Activated CD8-positive, alpha-beta T cell treated with anti-CD3 and anti-CD28 coated beads for 36 hours (primary cell): Measurements from ENCODE around the gene RSPH6A. TPM values are rescaled to one million over a fixed set of nuclear protein-coding genes. Genes with fewer than 3 reads are reported as not detected.

ENCODE experiments used
- ATAC-seq: fragments of 200-7000 bp; cut with Tn5 transposase; one replicate; pipeline ENCODE4 v1.10.0; 2021; ENCODE audit warnings: mild to moderate bottlenecking, moderate library complexity
- CTCF ChIA-PET: fragments of 350-600 bp; sonication (Branson Sonifier 250); formaldehyde crosslinking; loops from one replicate; lab custom pipeline; 2021; ENCODE audit warnings: antibody characterized with exemption; lab: Charles Lee
- POLR2A ChIA-PET: fragments of 350-600 bp; sonication (Branson Sonifier 250); formaldehyde crosslinking; loops from one replicate; lab custom pipeline; 2021; ENCODE audit warnings: antibody characterized with exemption; lab: Charles Lee
- DNase-seq: peaks from one replicate; pipeline ENCODE4 v3.0.0-alpha.2; 2020
- H3K27ac Mint-ChIP-seq: one replicate; pipeline ENCODE4 v1.8.0; 2021; ENCODE audit warnings: mild to moderate bottlenecking, mixed read lengths
- H3K27me3 Mint-ChIP-seq: one replicate; pipeline ENCODE4 v1.8.0; 2021; ENCODE audit warnings: mixed read lengths
- H3K36me3 Mint-ChIP-seq: one replicate; pipeline ENCODE4 v1.8.0; 2021; ENCODE audit warnings: low read depth, mixed read lengths
- H3K4me1 Mint-ChIP-seq: one replicate; pipeline ENCODE4 v1.8.0; 2021; ENCODE audit warnings: low read depth, mixed read lengths
- H3K4me3 Mint-ChIP-seq: one replicate; pipeline ENCODE4 v1.8.0; 2021; ENCODE audit warnings: mild to moderate bottlenecking, moderate library complexity, mixed read lengths
- H3K9me3 Mint-ChIP-seq: one replicate; pipeline ENCODE4 v1.8.0; 2021; ENCODE audit warnings: mixed read lengths
- intact Hi-C: fragments of 100-400 bp; cut with micrococcal nuclease; formaldehyde crosslinking; loops from one replicate; pipeline ENCODE4 v1.10.0; 2022
- total RNA-seq, 2 experiments: library from RNA; stranded (reverse); gene quantifications; one replicate each; pipeline ENCODE4 v1.2.3, GENCODE V29; 2021
- TF ChIP-seq, protein P1 (sequence below): fragments of 200-600 bp; IDR thresholded peaks from one replicate; pipeline ENCODE4 v1.8.0; 2022; ENCODE audit warnings: antibody characterized with exemption, mild to moderate bottlenecking

The RSPH6A gene
- total RNA-seq, 2 experiments from 2014 or later, result 0.41 to 0.63 TPM

DNA sequence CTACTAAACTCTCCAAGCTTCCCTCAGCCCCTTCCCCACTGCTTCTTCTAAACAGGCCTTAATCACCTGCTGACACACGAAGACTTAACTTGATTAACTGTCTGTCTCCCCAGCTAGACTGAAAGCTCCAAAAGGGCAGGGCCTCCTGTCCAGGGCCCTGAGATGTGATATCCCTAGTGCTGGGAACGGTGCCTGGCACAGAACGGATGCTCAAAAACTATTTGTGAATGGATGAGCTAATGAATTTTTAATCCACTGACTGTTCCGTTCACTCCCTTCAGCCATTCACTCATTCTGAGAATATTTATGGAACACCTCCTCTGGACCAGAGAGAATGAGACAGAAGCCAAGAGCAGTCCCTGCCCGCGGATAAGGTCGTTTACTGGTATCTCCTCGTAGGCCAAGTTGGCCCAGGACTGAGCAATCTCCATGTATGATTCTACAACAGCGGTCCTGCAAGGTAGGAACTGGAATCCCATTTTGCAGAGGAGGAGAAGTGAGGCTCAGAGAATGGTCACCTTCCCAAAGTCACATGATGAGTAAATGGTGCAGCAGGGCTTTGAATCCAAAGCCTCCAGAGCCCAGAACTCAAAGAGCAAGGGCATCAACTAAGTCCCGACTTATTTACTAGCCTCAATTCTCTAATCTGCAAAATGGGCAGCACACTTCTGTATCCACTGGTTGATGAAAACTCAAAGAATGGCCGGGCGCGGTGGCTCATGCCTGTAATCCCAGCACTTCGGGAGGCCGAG is 25.9 kb downstream of the RSPH6A start:
- Mint-ChIP-seq H3K36me3 (peaks cover 43% of the 10 kb centered on the region), H3K4me1 (peaks cover 28% of the 10 kb centered on the region), H3K27me3 (peaks cover 12% of the 10 kb centered on the region), H3K9me3 (no peaks in the 10 kb centered on the region), H3K27ac (no peak overlapping the region), H3K4me3 (no peak overlapping the region)
- ATAC-seq, result no peak
- intact Hi-C loops, result no loop called here
- no peak for DNase-seq
- TF ChIP-seq, protein P1, sequence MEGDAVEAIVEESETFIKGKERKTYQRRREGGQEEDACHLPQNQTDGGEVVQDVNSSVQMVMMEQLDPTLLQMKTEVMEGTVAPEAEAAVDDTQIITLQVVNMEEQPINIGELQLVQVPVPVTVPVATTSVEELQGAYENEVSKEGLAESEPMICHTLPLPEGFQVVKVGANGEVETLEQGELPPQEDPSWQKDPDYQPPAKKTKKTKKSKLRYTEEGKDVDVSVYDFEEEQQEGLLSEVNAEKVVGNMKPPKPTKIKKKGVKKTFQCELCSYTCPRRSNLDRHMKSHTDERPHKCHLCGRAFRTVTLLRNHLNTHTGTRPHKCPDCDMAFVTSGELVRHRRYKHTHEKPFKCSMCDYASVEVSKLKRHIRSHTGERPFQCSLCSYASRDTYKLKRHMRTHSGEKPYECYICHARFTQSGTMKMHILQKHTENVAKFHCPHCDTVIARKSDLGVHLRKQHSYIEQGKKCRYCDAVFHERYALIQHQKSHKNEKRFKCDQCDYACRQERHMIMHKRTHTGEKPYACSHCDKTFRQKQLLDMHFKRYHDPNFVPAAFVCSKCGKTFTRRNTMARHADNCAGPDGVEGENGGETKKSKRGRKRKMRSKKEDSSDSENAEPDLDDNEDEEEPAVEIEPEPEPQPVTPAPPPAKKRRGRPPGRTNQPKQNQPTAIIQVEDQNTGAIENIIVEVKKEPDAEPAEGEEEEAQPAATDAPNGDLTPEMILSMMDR, result no peak
- CTCF ChIA-PET, result interaction anchor here (1.0 to 1.5 kb wide), 3 partner anchors 10 to 19 kb away, joined by 4 to 16 read pairs (median 6); partner anchors contain the start of gene SIX5
- POLR2A ChIA-PET, result interaction anchor here (0.9 kb wide), 2 partner anchors 8 to 10 kb away, joined by 3 read pairs; no protein-coding TSS in a partner anchor

DNA sequence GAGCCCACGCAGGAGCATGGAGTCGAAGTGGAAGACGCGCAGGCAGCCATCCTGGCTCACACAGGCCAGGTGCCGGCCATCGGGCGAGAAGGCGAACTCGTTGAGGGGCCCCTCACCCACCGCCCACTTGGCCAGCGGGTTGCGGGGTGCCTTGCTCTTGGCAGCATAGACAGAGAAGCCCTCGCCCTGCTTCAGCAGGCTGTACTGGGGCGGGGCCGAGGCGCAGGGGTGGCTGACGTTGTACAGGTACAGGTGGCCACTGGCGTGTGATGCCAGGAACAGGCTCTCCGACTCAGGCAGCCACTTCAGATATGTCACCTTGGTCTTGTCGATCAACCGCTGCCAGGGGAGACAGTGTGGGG is 28.6 kb downstream of the RSPH6A start:
- TF ChIP-seq, protein P1, result no peak
- CTCF ChIA-PET, result interaction anchor here (1.0 to 1.5 kb wide), 2 partner anchors 13 to 17 kb away, joined by 3 to 4 read pairs; partner anchors contain the start of gene SIX5
- no peak overlapping the region for H3K4me3 Mint-ChIP-seq
- H3K36me3 Mint-ChIP-seq, result peaks cover 43% of the 10 kb centered on the region
- no peak for ATAC-seq
- no peaks in the 10 kb centered on the region for H3K9me3 Mint-ChIP-seq
- POLR2A ChIA-PET, result interaction anchor here (0.7 kb wide), 1 partner anchor 14 kb away, joined by 3 read pairs; no protein-coding TSS in a partner anchor
- H3K27ac Mint-ChIP-seq, result no peak overlapping the region
- intact Hi-C loops, result no loop called here
- H3K27me3 Mint-ChIP-seq, result peaks cover 11% of the 10 kb centered on the region
- no peak for DNase-seq
- peaks cover 10% of the 10 kb centered on the region for H3K4me1 Mint-ChIP-seq

DNA sequence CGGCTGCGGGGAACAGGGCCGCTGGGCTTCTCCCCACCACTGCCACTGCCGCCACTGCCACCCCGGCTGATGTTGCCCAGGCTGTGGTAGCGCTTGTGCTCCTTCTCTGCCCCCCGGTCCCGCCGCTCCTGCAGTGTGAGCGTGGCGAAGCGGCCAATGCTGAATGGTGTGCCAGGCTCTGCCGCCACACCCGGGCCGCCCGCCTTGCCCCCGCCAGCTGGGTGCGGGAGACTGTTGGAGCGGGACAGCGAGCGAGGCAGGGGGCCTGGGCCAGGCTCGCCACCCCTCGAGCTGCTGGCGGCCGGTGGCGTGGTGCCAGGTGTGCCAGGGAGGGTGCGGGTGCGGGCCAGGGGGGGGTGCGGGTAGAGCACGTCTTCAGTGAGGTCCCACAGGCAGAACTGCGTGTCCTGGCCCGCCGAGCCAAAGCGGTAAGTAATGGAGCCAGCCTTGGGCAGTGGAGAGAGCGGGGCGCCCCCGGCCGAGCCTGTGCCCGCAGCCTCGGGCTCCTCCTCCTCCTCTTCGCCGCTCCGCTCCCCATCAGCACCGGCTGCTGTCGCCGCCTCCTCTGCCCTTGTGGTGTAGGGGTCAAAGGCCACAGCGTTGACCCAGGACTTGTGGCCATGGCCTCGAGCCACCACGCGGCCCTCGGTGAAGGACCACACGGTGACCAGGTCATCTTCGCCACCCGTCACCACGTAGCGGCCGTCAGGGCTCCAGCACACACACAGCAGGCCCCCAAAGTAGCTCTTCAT is 29.2 kb downstream of the RSPH6A start:
- TF ChIP-seq, protein P1, result no peak
- Mint-ChIP-seq H3K4me1 (peaks cover 5% of the 10 kb centered on the region), H3K36me3 (peaks cover 42% of the 10 kb centered on the region), H3K9me3 (no peaks in the 10 kb centered on the region), H3K4me3 (no peak overlapping the region), H3K27me3 (peaks cover 13% of the 10 kb centered on the region), H3K27ac (no peak overlapping the region)
- no peak for ATAC-seq
- ChIA-PET POLR2A (interaction anchor here (0.7 kb wide), 1 partner anchor 13 kb away, joined by 3 read pairs; no protein-coding TSS in a partner anchor), CTCF (interaction anchor here (1.0 kb wide), 1 partner anchor 13 kb away, joined by 4 read pairs; no protein-coding TSS in a partner anchor)
- intact Hi-C loops, result no loop called here
- no peak for DNase-seq

DNA sequence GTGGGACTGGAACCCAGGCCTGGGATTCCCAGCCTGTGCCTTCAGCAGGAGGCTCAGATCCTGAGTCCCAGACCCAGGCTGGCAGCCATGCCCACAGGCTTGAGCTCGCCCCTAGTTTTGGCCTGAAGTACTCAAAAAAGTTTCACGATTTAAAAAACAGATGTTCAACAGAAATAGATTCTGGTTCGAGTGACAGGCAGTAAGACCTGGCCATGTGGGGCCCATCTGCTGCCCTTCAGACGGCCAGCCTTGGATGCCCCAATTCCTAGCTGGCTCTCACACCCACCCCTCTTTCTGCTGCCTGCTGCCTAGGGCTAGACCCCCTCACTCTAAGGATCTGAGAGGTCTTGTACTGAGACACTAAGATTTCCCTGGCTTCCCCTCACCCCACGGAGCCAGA is 30.0 kb downstream of the RSPH6A start:
- no peak for DNase-seq
- CTCF ChIA-PET, result no interaction called here
- Mint-ChIP-seq H3K36me3 (peaks cover 38% of the 10 kb centered on the region), H3K9me3 (no peaks in the 10 kb centered on the region), H3K4me1 (peaks cover 2% of the 10 kb centered on the region), H3K27me3 (peaks cover 18% of the 10 kb centered on the region), H3K27ac (no peak overlapping the region), H3K4me3 (no peak overlapping the region)
- ATAC-seq, result no peak
- POLR2A ChIA-PET, result no interaction called here
- TF ChIP-seq, protein P1, result no peak
- intact Hi-C loops, result no loop called here
